ENCODE results near the gene EBF4.

EBF4 gene

DNA sequence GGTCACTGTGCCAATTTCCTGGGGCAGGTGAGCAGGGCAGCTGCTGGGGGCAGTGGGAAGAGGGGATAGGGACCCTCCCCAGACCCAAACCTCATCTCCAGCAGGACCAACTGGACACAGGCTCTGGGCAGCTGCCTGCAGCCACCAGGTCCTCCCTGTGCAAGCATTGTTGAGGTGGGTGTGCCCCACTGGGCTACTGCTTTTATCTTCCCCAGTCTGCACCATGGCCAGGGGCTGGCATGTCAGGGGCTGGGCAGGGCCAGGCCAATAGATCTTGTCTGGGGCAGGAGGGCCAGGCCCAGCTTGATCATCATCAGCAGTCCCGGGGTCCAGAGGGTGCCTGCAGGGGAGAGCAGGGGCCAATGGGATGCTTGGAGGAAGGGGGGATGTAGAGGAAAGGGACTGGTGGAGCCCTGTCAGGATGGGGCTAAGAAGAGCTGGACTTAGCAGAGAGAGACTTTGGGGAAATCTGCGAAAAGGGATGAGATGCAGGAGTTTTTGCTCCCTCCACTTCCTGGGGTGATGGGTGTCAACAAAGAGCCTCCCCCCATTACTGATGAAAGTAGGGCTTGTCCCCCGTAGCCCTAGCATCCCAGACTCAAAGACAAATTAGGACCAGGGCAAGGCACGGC lies 5.7 kb downstream of the EBF4 start:
- Histone ChIP-seq H3K4me2 (ENCODE audit: low read length) (no peak overlapping the region), H3K4me1 (ENCODE audit: control insufficient read depth, low read length) (no peaks in the 10 kb centered on the region), H3K79me2 (ENCODE audit: control insufficient read depth, low read length) (no peaks in the 10 kb centered on the region), H3K27me3 (ENCODE audit: control insufficient read depth, low read length) (peaks cover 32% of the 10 kb centered on the region), H3K9me3 (ENCODE audit: control insufficient read depth, insufficient read depth, low read length) (no peaks in the 10 kb centered on the region), H3K9me2 (replicated peaks; ENCODE audit: control insufficient read depth, low read length) (no peaks in the 10 kb centered on the region), H3K27ac (ENCODE audit: low read depth, low read length) (no peak overlapping the region), H4K20me1 (ENCODE audit: control insufficient read depth, insufficient read depth, low read depth, low read length) (no peaks in the 10 kb centered on the region), H3K4me3 (ENCODE audit: low read length) (no peak overlapping the region), H3K36me3 (ENCODE audit: control insufficient read depth, low read length) (no peaks in the 10 kb centered on the region), H3F3A (ENCODE audit: control insufficient read depth, insufficient read depth) (no peaks in the 10 kb centered on the region)
- TF ChIP-seq EZH2phosphoT487 (IDR thresholded peaks at IDR 0.05; ENCODE audit: borderline replicate concordance, low read length) = no peak

DNA sequence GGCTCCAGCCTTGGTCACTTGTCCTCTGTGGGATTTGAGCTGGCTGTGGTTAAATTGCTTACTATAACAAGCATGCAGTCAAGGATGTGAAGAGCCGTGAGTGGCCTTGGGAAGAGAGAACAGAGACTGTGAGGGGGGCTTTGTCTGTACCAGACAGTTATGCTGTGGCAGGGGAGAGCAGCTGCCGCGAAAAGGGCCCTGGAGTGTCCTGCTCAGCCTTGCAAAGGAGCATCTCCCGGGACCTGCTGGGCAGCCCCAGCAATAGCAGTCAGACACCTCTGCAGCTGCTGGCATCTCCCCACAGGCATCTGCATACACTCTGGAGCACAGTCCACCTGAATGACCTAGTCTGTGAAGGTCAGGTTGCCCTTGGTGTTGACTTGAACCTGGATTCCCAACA lies 6.3 kb downstream of the EBF4 start:
- no peaks in the 10 kb centered on the region for H3K9me3 ChIP-seq (ENCODE audit: control insufficient read depth, insufficient read depth, low read length)
- H3K36me3 ChIP-seq (ENCODE audit: control insufficient read depth, low read length) = no peaks in the 10 kb centered on the region
- no peaks in the 10 kb centered on the region for H3F3A ChIP-seq (ENCODE audit: control insufficient read depth, insufficient read depth)
- TF ChIP-seq, protein P1, sequence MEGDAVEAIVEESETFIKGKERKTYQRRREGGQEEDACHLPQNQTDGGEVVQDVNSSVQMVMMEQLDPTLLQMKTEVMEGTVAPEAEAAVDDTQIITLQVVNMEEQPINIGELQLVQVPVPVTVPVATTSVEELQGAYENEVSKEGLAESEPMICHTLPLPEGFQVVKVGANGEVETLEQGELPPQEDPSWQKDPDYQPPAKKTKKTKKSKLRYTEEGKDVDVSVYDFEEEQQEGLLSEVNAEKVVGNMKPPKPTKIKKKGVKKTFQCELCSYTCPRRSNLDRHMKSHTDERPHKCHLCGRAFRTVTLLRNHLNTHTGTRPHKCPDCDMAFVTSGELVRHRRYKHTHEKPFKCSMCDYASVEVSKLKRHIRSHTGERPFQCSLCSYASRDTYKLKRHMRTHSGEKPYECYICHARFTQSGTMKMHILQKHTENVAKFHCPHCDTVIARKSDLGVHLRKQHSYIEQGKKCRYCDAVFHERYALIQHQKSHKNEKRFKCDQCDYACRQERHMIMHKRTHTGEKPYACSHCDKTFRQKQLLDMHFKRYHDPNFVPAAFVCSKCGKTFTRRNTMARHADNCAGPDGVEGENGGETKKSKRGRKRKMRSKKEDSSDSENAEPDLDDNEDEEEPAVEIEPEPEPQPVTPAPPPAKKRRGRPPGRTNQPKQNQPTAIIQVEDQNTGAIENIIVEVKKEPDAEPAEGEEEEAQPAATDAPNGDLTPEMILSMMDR (IDR thresholded peaks at IDR 0.05; ENCODE audit: low read depth, low read length, poor library complexity, severe bottlenecking) = no peak
- TF ChIP-seq EZH2phosphoT487 (IDR thresholded peaks at IDR 0.05; ENCODE audit: borderline replicate concordance, low read length) = no peak
- H3K27ac ChIP-seq (ENCODE audit: low read depth, low read length) = no peak overlapping the region
- H3K27me3 ChIP-seq (ENCODE audit: control insufficient read depth, low read length) = peaks cover 27% of the 10 kb centered on the region
- H3K4me1 ChIP-seq (ENCODE audit: control insufficient read depth, low read length) = no peaks in the 10 kb centered on the region
- H3K4me2 ChIP-seq (ENCODE audit: low read length) = no peak overlapping the region
- H4K20me1 ChIP-seq (ENCODE audit: control insufficient read depth, insufficient read depth, low read depth, low read length) = no peaks in the 10 kb centered on the region
- H3K79me2 ChIP-seq (ENCODE audit: control insufficient read depth, low read length) = no peaks in the 10 kb centered on the region
- no peak overlapping the region for H3K4me3 ChIP-seq (ENCODE audit: low read length)
- H3K9me2 ChIP-seq (replicated peaks; ENCODE audit: control insufficient read depth, low read length) = no peaks in the 10 kb centered on the region

DNA sequence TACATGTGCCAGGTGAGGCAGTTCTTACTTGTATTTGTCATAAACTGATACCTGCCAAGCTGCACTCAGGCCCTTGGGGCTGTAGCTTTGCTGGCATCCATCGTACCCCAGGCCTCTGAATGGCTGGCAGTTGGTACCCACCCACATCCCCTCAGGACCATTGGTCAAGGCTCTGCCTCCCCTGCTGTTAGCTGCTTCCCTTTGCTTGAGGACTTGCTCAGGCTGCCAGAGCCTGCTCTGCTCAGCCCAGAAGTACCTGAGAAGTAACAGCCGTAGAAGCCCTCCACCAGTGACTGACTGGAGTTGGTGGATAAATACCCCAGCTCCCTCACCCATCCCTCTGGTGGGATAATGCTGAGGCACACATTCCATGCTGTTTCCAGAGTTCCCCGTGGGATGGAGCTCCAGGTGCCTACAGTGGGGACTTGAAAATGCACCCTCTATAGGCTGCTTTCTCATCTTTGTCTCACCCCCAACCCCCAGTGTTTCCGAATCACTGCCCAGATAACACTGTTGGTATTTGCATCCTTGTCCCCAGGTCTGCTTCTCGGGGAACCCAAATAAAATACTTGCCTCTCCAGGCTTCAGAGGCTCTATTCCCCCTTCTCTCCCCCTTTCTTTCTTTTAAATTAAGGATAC lies 7.3 kb downstream of the EBF4 start:
- Histone ChIP-seq H3K9me3 (ENCODE audit: control insufficient read depth, insufficient read depth, low read length) (no peaks in the 10 kb centered on the region), H3K4me2 (ENCODE audit: low read length) (no peak overlapping the region), H3K9me2 (replicated peaks; ENCODE audit: control insufficient read depth, low read length) (no peaks in the 10 kb centered on the region), H3K36me3 (ENCODE audit: control insufficient read depth, low read length) (no peaks in the 10 kb centered on the region), H3K4me3 (ENCODE audit: low read length) (no peak overlapping the region), H3K4me1 (ENCODE audit: control insufficient read depth, low read length) (no peaks in the 10 kb centered on the region), H3F3A (ENCODE audit: control insufficient read depth, insufficient read depth) (no peaks in the 10 kb centered on the region), H3K27me3 (ENCODE audit: control insufficient read depth, low read length) (peaks cover 18% of the 10 kb centered on the region), H4K20me1 (ENCODE audit: control insufficient read depth, insufficient read depth, low read depth, low read length) (no peaks in the 10 kb centered on the region), H3K27ac (ENCODE audit: low read depth, low read length) (no peak overlapping the region), H3K79me2 (ENCODE audit: control insufficient read depth, low read length) (no peaks in the 10 kb centered on the region)
- TF ChIP-seq EZH2phosphoT487 (IDR thresholded peaks at IDR 0.05; ENCODE audit: borderline replicate concordance, low read length) = no peak
- TF ChIP-seq, protein P1 (IDR thresholded peaks at IDR 0.05; ENCODE audit: low read depth, low read length, poor library complexity, severe bottlenecking) = no peak

DNA sequence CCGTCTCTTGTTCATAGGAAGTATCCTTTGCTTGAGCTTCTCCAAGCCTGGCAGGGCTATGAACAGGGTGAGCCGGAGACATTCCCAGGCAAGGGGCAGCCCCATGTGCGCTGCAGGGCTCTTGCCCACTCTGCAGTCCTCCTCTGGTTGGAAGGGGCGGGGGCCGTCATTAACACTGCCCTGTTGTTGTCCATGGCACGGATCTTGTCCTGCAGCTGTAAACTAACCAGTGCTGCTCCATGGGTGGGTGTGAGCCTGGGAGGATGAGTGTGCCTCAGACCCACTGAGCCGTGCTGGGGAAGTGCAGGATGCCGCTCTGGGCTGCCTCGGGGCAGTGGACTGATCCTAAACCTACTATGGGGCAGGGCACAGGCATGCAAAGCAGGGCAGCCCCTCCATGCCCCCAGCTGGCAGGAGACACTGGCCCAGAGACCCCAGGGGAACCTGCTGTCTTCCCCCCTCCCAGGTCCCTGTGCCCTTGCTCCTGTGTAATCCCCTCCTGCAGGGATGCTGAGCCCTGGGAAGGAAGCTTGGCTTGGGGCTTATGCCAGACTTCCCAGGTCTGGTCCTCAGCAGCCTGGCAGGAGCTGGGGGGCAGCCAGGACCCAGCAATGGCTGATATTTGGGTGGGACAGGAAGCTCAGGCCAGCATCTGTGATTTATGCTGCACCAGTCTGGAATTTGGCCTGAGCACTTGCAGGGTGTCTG lies 8.5 kb downstream of the EBF4 start:
- Histone ChIP-seq H3K4me1 (ENCODE audit: control insufficient read depth, low read length) (no peaks in the 10 kb centered on the region), H3K79me2 (ENCODE audit: control insufficient read depth, low read length) (no peaks in the 10 kb centered on the region), H3K4me3 (ENCODE audit: low read length) (no peak overlapping the region), H3K4me2 (ENCODE audit: low read length) (no peak overlapping the region), H3K27me3 (ENCODE audit: control insufficient read depth, low read length) (peaks cover 9% of the 10 kb centered on the region), H3F3A (ENCODE audit: control insufficient read depth, insufficient read depth) (no peaks in the 10 kb centered on the region), H4K20me1 (ENCODE audit: control insufficient read depth, insufficient read depth, low read depth, low read length) (no peaks in the 10 kb centered on the region), H3K36me3 (ENCODE audit: control insufficient read depth, low read length) (no peaks in the 10 kb centered on the region), H3K27ac (ENCODE audit: low read depth, low read length) (no peak overlapping the region), H3K9me3 (ENCODE audit: control insufficient read depth, insufficient read depth, low read length) (no peaks in the 10 kb centered on the region), H3K9me2 (replicated peaks; ENCODE audit: control insufficient read depth, low read length) (no peaks in the 10 kb centered on the region)
- no peak for TF ChIP-seq EZH2phosphoT487 (IDR thresholded peaks at IDR 0.05; ENCODE audit: borderline replicate concordance, low read length)
- TF ChIP-seq, protein P1 (IDR thresholded peaks at IDR 0.05; ENCODE audit: low read depth, low read length, poor library complexity, severe bottlenecking) = no peak

Measured in DOHH2 (cell line).